Activated CD4-positive, alpha-beta memory T cell treated with anti-CD3 and anti-CD28 coated beads for 36 hours (primary cell): Measurements from ENCODE around the gene PCDHA7. TPM values are rescaled to one million over a fixed set of nuclear protein-coding genes. Genes with fewer than 3 reads are reported as not detected.
A peak's percentile ranks its signal among the peaks of the same experiment; 100 is the strongest.
"Not testable (repeated sequence)": the region's sequence is repeated elsewhere in the genome, so short reads cannot be mapped to it uniquely, and the experiment has no call there.

Experiments used
- CTCF ChIA-PET: fragments of 350-600 bp; sonication (Branson Sonifier 250); formaldehyde crosslinking; loops from one replicate; lab custom pipeline; 2021; ENCODE audit warnings: antibody characterized with exemption, inconsistent platforms; lab: Charles Lee
- POLR2A ChIA-PET: fragments of 350-600 bp; sonication (Branson Sonifier 250); formaldehyde crosslinking; loops from one replicate; lab custom pipeline; 2021; ENCODE audit warnings: antibody characterized with exemption; lab: Charles Lee
- DNase-seq: peaks from one replicate; pipeline ENCODE4 v3.0.0-alpha.2; 2020
- H3K27ac Mint-ChIP-seq: one replicate; pipeline ENCODE4 v1.8.0; 2021; ENCODE audit warnings: mixed read lengths
- H3K27me3 Mint-ChIP-seq: one replicate; pipeline ENCODE4 v1.8.0; 2021; ENCODE audit warnings: mixed read lengths
- H3K36me3 Mint-ChIP-seq: one replicate; pipeline ENCODE4 v1.8.0; 2021; ENCODE audit warnings: mixed read lengths
- H3K4me1 Mint-ChIP-seq: one replicate; pipeline ENCODE4 v1.8.0; 2021; ENCODE audit warnings: low read depth, mixed read lengths
- H3K4me3 Mint-ChIP-seq: one replicate; pipeline ENCODE4 v1.8.0; 2021; ENCODE audit warnings: mild to moderate bottlenecking, mixed read lengths
- H3K9me3 Mint-ChIP-seq: one replicate; pipeline ENCODE4 v1.8.0; 2021; ENCODE audit warnings: mixed read lengths
- intact Hi-C: fragments of 100-400 bp; cut with micrococcal nuclease; formaldehyde crosslinking; loops from one replicate; pipeline ENCODE4 v1.15.1; 2023
- total RNA-seq, 2 experiments: library from RNA; stranded (reverse); gene quantifications; one replicate each; pipeline ENCODE4 v1.2.3, GENCODE V29; 2021

Gene PCDHA7
- total RNA-seq, 2 experiments from 2014 or later: not detected

- H3K4me1 Mint-ChIP-seq, H3K4me3 Mint-ChIP-seq, H3K27ac Mint-ChIP-seq, intact Hi-C loops, POLR2A ChIA-PET, DNase-seq, CTCF ChIA-PET: not testable (repeated sequence)
- H3K9me3 Mint-ChIP-seq: peaks cover 38% of the 10 kb centered on the region
- peaks cover 26% of the 10 kb centered on the region for H3K27me3 Mint-ChIP-seq
- peaks cover 10% of the 10 kb centered on the region for H3K36me3 Mint-ChIP-seq
Measured at GRCh38 chr5:140802381-140802780, 31.7 kb upstream of the PCDHA7 start.

- intact Hi-C loops: no loop called here
- DNase-seq: no peak
- Mint-ChIP-seq H3K36me3 (peaks cover 14% of the 10 kb centered on the region), H3K27me3 (peaks cover 26% of the 10 kb centered on the region), H3K9me3 (peaks cover 41% of the 10 kb centered on the region), H3K4me1 (no peaks in the 10 kb centered on the region), H3K27ac (no peak overlapping the region), H3K4me3 (no peak overlapping the region)
- ChIA-PET POLR2A (no interaction called here), CTCF (no interaction called here)
Measured at GRCh38 chr5:140802781-140803271, 31.2 kb upstream of the PCDHA7 start.

- Mint-ChIP-seq H3K4me1 (no peaks in the 10 kb centered on the region), H3K27ac (no peak within 1 kb of the TSS), H3K27me3 (peaks cover 12% of the 10 kb centered on the region), H3K4me3 (no peak within 1 kb of the TSS), H3K36me3 (peaks cover 16% of the 10 kb centered on the region), H3K9me3 (peaks cover 39% of the 10 kb centered on the region)
- ChIA-PET CTCF (interaction anchor here (0.5 to 2.9 kb wide), 5 partner anchors 10 to 338 kb away, joined by 3 to 11 read pairs (median 3); partner anchors contain the start of gene PCDHA1), POLR2A (no interaction called here)
- DNase-seq: peak; percentile 32
- intact Hi-C loops: no loop called here
Measured at GRCh38 chr5:140806834-140807775, 27.0 kb upstream of the PCDHA7 start, which contains the start of gene PCDHA4. Gene PCDHA4, plus strand, starts transcription at chr5:140807068.

- peaks cover 34% of the 10 kb centered on the region for H3K9me3 Mint-ChIP-seq
- peaks cover 14% of the 10 kb centered on the region for H3K36me3 Mint-ChIP-seq
- DNase-seq, H3K4me1 Mint-ChIP-seq, H3K27ac Mint-ChIP-seq, H3K4me3 Mint-ChIP-seq, intact Hi-C loops, POLR2A ChIA-PET: not testable (repeated sequence)
- peaks cover 12% of the 10 kb centered on the region for H3K27me3 Mint-ChIP-seq
- CTCF ChIA-PET: interaction anchor here (0.8 to 2.9 kb wide), 4 partner anchors 9 to 265 kb away, joined by 3 to 11 read pairs (median 3); partner anchors contain the start of gene PCDHA1
Measured at GRCh38 chr5:140808241-140808888, 25.7 kb upstream of the PCDHA7 start.

- intact Hi-C loops: no loop called here
- H3K4me3 Mint-ChIP-seq: no peak overlapping the region
- peaks cover 12% of the 10 kb centered on the region for H3K27me3 Mint-ChIP-seq
- peaks cover 13% of the 10 kb centered on the region for H3K36me3 Mint-ChIP-seq
- no peak for DNase-seq
- H3K27ac Mint-ChIP-seq: no peak overlapping the region
- POLR2A ChIA-PET: no interaction called here
- no peaks in the 10 kb centered on the region for H3K4me1 Mint-ChIP-seq
- peaks cover 30% of the 10 kb centered on the region for H3K9me3 Mint-ChIP-seq
- CTCF ChIA-PET: no interaction called here
Measured at GRCh38 chr5:140808889-140809291, 25.2 kb upstream of the PCDHA7 start.

GRCh38 chr5:140821375-140822280 is 12.4 kb upstream of the PCDHA7 start, which contains the start of gene PCDHA5:
Gene PCDHA5, plus strand, starts transcription at chr5:140821613.
- no peaks in the 10 kb centered on the region for H3K4me1 Mint-ChIP-seq
- intact Hi-C loops: no loop called here
- H3K36me3 Mint-ChIP-seq: no peaks in the 10 kb centered on the region

GRCh38 chr5:140822281-140822629 is 11.8 kb upstream of the PCDHA7 start:
- DNase-seq: no peak
- ChIA-PET CTCF (interaction anchor here (0.6 to 1.0 kb wide), 2 partner anchors 120 to 214 kb away, joined by 3 read pairs; no protein-coding TSS in a partner anchor), POLR2A (no interaction called here)
- H3K9me3 Mint-ChIP-seq: peaks cover 13% of the 10 kb centered on the region
- H3K27ac Mint-ChIP-seq: no peak overlapping the region
- intact Hi-C loops: no loop called here
- H3K4me3 Mint-ChIP-seq: no peak overlapping the region
- peaks cover 3% of the 10 kb centered on the region for H3K36me3 Mint-ChIP-seq
- H3K27me3 Mint-ChIP-seq: peaks cover 8% of the 10 kb centered on the region
- H3K4me1 Mint-ChIP-seq: no peaks in the 10 kb centered on the region

More at GRCh38 chr5:140821375-140822280, 12.4 kb upstream of the PCDHA7 start, which contains the start of gene PCDHA5:
- Mint-ChIP-seq H3K9me3 (peaks cover 11% of the 10 kb centered on the region), H3K4me3 (no peak within 1 kb of the TSS), H3K27ac (no peak within 1 kb of the TSS), H3K27me3 (peaks cover 3% of the 10 kb centered on the region)
- DNase-seq: peak; percentile 36
- POLR2A ChIA-PET: no interaction called here
- CTCF ChIA-PET: interaction anchor here (0.6 to 1.0 kb wide), 2 partner anchors 121 to 215 kb away, joined by 3 read pairs; no protein-coding TSS in a partner anchor

- intact Hi-C loops, CTCF ChIA-PET, DNase-seq, H3K36me3 Mint-ChIP-seq, H3K4me3 Mint-ChIP-seq, H3K4me1 Mint-ChIP-seq, H3K27ac Mint-ChIP-seq, POLR2A ChIA-PET: not testable (repeated sequence)
- H3K27me3 Mint-ChIP-seq: peaks cover 12% of the 10 kb centered on the region
- peaks cover 15% of the 10 kb centered on the region for H3K9me3 Mint-ChIP-seq
Measured at GRCh38 chr5:140822969-140823368, 11.1 kb upstream of the PCDHA7 start.

- H3K4me3 Mint-ChIP-seq: no peak overlapping the region
- H3K9me3 Mint-ChIP-seq: peaks cover 18% of the 10 kb centered on the region
- no peak overlapping the region for H3K27ac Mint-ChIP-seq
- H3K36me3 Mint-ChIP-seq: peaks cover 8% of the 10 kb centered on the region
- no peaks in the 10 kb centered on the region for H3K4me1 Mint-ChIP-seq
- intact Hi-C loops: no loop called here
- H3K27me3 Mint-ChIP-seq: peaks cover 12% of the 10 kb centered on the region
- no peak for DNase-seq
- ChIA-PET CTCF (no interaction called here), POLR2A (no interaction called here)
Measured at GRCh38 chr5:140823475-140823874, 10.6 kb upstream of the PCDHA7 start.

GRCh38 chr5:140827704-140828361 is 6.2 kb upstream of the PCDHA7 start, which contains the start of gene PCDHA6:
Gene PCDHA6, plus strand, starts transcription at chr5:140827960. Its CDS starts 132 bp downstream, at chr5:140828092.
- peaks cover 26% of the 10 kb centered on the region for H3K9me3 Mint-ChIP-seq
- ChIA-PET POLR2A (no interaction called here), CTCF (interaction anchor here (0.7 kb wide), 1 partner anchor 14 kb away, joined by 3 read pairs; no protein-coding TSS in a partner anchor)
- H3K36me3 Mint-ChIP-seq: peaks cover 19% of the 10 kb centered on the region
- peaks cover 20% of the 10 kb centered on the region for H3K27me3 Mint-ChIP-seq
- no peak for DNase-seq
- no peak within 1 kb of the TSS for H3K27ac Mint-ChIP-seq
- H3K4me1 Mint-ChIP-seq: no peaks in the 10 kb centered on the region
- intact Hi-C loops: no loop called here
- H3K4me3 Mint-ChIP-seq: no peak within 1 kb of the TSS

- H3K27me3 Mint-ChIP-seq: peaks cover 23% of the 10 kb centered on the region
- intact Hi-C loops: no loop called here
- DNase-seq: no peak
- peaks cover 21% of the 10 kb centered on the region for H3K36me3 Mint-ChIP-seq
- ChIA-PET POLR2A (no interaction called here), CTCF (interaction anchor here (0.7 kb wide), 1 partner anchor 13 kb away, joined by 3 read pairs; no protein-coding TSS in a partner anchor)
- no peak overlapping the region for H3K4me3 Mint-ChIP-seq
- H3K9me3 Mint-ChIP-seq: peaks cover 28% of the 10 kb centered on the region
- no peak overlapping the region for H3K27ac Mint-ChIP-seq
- no peaks in the 10 kb centered on the region for H3K4me1 Mint-ChIP-seq
Measured at GRCh38 chr5:140828362-140828737, 5.7 kb upstream of the PCDHA7 start.
